GM12873 (cell line): ENCODE results near the gene CNNM4.

Experiments used
- CTCF ChIP-seq: IDR thresholded peaks from 2 replicates; pipeline ENCODE4 v1.5.1; 2012; ENCODE audit warnings: low read depth, mild to moderate bottlenecking, moderate library complexity, low read length, control low read depth; ENCODE audit not compliant: insufficient read depth; ENCODE audit errors: missing control alignments

CNNM4 gene

DNA sequence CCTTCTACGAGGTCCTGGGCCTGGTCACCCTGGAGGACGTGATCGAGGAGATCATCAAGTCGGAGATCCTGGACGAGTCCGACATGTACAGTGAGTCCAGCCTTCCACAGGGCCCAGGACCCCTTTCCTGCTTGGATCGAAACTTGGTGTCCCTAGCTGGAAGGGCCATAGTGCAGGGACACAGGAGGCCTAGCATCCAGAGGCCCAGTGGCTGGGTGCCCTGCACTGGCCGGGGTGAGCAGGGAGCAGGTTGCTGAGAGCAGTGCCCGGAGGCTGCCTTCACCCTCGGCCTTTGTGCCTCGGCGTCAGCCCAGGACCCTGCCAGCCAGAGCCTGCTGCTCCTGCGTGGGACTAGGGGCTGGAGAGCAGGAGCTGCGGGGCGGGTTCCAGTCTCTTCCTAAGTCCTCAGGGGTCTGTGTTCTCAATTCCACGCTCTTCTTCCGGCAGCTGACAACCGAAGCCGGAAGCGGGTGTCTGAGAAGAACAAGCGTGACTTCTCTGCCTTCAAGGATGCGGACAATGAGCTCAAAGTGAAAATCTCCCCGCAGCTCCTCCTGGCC lies 36.4 kb downstream of the CNNM4 start:
- TF ChIP-seq CTCF = no peak

GRCh38 chr2:96798733-96799622 lies 38.3 kb downstream of the CNNM4 start:
- TF ChIP-seq CTCF = no peak

GRCh38 chr2:96799623-96799935 lies 38.9 kb downstream of the CNNM4 start:
- TF ChIP-seq CTCF = no peak

GRCh38 chr2:96800061-96801004 lies 39.6 kb downstream of the CNNM4 start:
- TF ChIP-seq CTCF = no peak

DNA sequence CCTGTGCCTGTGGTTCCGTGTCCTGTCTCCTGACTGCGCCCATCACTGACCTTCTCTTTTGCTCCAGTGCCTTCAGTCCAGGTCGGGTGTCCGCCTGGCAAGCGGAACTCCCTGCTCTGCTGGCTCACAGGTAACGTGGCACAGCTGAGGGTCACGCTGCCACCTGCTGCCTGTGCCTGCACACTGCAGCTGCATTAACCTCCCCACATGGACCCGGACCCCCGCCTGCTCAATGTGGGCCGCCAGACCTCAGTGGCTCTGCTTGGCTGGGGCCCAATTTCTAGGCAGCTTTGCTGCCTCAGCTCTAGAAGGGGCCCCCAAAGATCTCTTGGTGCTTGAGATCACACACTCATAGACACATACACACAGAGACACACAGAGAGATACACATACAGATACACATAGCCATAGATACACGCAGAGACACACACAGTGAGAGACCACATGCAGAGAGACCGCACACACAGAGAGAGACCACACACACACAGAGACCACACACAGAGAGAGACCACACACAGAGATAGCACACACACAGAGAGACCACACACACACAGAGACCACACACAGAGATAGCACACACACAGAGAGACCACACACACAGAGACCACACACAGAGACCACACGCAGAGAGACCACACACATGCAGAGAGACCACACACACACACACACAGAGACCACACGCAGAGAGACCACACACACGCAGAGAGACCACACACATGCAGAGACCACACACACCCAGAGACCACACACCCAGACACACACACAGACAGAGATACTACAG lies 40.5 kb downstream of the CNNM4 start:
- TF ChIP-seq CTCF = peak; percentile 97

DNA sequence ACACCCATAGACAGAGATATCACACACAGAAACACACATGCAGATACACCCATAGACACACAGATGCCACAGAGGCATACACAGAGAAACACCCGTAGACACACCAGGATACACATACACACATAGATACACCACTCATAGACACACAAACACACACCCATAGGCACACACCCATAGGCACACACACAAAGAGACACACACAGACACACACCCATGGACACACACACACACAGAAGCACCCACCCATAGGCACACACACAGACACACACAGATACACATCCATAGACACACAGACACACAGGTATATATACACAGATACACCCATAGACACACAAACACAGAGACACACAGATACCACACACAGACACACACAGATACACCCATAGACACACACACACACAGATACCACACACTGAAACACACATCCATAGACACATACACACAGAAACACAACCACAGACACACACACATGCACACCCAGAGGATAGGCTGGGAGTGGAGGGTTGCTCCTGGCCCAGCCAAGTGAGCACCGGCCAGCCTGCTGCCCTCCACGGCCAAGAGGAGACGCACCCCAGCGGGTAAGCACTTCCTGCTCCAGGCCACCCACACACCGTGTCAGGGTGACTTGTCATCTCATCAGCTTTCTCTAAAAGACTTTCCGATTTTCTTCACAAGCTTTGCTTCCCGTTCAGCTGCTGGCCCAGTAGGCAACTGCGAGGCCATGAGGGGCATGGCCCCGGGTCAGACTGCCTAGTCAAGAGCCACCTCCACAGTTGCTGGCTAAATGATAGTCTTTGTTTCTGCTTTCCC lies 41.3 kb downstream of the CNNM4 start:
- TF ChIP-seq CTCF = no peak
